Measurements from ENCODE around the gene TEDC1.

The TEDC1 gene

DNA sequence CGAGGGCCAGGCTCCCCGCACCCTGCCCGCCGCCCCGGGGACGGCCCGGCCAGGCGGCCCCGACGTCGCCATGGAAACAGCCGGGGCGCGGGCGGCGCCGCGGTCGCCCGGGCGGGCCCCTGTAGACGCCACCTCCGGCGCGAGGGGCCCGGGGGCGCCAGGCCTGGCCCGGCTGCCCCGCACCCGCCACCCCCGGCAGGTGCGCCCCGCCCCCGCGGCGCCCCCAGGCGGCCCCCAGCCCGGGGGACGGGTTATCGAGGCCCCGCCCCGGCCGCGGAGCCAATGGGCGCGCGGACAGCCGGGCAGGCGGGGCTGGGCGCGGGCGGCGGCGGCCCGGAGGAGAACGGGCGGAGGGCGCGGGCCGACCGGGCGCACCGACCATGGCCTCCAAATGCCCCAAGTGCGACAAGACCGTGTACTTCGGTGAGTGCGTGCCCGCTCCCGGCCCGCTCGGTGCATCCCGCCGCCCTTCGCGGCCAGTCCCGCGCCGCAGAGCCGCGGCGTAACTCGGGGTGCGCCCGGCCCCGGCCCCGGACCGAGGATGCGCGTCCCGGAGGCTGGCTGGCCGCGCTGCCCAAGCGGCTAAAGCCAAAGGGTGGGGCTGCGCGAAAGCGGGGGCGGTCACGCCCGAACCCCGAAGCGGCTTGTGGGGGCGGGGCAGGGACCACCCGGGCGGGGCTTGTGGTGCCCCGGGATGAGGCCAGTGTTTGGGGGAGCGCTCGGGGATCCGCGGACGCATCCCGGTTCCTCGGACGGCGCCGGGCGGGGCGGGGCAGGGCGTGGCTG is 16.4 kb upstream of the TEDC1 start, which contains the start of gene CRIP2:
TSS of gene CRIP2 (plus strand) at position 339 of the 786 bp plus-strand sequence. CDS start at position 381, 42 bp downstream.
- H3K4me3 ChIP-seq (replicated peaks; ENCODE audit: low read depth, low read length): peak within 1 kb of the TSS; percentile 42
- no peak for DNase-seq (ENCODE audit: extremely low read depth, low read depth)
- TF ChIP-seq, protein P1, sequence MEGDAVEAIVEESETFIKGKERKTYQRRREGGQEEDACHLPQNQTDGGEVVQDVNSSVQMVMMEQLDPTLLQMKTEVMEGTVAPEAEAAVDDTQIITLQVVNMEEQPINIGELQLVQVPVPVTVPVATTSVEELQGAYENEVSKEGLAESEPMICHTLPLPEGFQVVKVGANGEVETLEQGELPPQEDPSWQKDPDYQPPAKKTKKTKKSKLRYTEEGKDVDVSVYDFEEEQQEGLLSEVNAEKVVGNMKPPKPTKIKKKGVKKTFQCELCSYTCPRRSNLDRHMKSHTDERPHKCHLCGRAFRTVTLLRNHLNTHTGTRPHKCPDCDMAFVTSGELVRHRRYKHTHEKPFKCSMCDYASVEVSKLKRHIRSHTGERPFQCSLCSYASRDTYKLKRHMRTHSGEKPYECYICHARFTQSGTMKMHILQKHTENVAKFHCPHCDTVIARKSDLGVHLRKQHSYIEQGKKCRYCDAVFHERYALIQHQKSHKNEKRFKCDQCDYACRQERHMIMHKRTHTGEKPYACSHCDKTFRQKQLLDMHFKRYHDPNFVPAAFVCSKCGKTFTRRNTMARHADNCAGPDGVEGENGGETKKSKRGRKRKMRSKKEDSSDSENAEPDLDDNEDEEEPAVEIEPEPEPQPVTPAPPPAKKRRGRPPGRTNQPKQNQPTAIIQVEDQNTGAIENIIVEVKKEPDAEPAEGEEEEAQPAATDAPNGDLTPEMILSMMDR (IDR thresholded peaks at IDR 0.05; ENCODE audit: low read depth, low read length, missing control alignments): no peak

DNA sequence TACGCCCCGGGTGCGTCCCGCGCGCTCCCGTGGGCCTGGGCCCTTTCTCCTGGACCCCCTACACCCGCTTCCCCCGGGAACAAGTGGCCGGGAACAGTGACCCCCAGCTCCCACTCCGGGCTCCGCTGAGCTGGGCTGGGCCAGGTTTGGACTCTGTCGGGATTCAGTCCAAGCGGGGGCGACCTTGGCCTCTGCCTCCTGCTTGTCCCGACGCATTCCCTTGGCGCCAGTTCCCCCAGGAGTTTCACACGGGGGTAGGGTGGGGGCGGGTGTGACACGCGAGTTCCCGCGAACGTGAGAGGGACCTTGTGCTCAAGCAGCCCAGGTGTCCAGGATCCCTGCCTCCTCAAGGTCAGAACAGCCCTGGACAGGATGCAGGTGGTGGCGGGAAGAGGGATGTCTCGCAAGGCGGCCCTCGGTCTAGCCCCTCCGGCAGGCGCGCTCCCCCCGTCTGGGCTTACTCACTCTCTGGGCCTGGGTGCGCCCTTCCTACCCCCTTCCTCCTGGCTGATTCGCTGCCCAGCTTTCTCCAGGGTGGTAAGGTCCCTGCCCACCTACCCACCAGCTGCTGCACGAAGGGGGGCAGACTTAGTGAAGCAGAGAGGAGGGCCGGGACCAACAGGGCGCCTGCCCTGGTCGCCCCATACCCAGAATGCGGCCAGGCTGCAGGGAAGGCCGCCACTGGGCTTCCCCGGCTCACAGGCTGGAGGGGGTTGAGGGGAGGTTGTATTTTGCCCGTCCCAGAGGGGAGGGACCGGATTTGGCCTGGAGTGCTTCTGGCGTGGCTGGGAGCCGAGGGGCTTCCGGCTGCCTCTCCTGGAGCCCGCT is 15.6 kb upstream of the TEDC1 start:
- DNase-seq (ENCODE audit: extremely low read depth, low read depth): no peak
- TF ChIP-seq, protein P1 (IDR thresholded peaks at IDR 0.05; ENCODE audit: low read depth, low read length, missing control alignments): no peak
- peak overlapping the region; percentile 40 for H3K4me3 ChIP-seq (replicated peaks; ENCODE audit: low read depth, low read length)

DNA sequence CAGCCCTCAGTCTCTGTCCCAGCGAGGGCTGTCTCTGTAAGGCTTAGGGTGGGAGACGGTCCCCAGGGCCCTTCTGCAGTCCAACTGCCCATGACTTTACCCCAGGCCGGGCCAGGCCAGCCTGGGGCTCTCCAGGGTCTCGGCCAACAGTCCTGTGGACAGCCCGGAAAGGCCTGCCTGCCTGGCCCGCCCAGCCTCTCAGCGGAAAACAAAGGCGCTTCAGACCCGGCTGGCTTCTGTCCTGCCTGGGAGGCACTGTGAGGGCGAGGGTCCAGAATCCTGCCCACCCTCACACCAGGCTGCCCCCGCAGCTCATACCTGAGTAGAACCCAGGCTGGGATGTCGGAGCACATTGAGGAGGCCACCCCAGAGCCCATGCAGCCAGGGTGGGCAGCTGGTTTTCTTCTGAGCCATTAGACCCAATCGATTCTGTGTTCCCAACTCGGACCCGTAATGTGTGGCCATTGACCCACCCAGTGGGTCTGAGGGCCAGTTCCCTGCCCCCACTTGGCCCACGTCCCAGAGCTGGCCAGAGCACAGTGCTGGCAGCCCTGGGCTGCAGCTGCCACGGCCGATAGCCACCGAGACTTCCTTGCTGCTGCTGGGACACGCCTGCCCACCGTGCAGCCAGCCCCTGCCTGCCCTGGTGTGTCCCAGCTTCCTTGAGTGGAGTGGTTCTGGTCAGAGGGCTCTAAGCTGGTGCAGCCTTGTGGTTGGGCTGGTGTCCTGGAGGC is 14.8 kb upstream of the TEDC1 start:
- TF ChIP-seq, protein P1 (IDR thresholded peaks at IDR 0.05; ENCODE audit: low read depth, low read length, missing control alignments): no peak
- H3K4me3 ChIP-seq (replicated peaks; ENCODE audit: low read depth, low read length): no peak overlapping the region
- DNase-seq (ENCODE audit: extremely low read depth, low read depth): no peak

DNA sequence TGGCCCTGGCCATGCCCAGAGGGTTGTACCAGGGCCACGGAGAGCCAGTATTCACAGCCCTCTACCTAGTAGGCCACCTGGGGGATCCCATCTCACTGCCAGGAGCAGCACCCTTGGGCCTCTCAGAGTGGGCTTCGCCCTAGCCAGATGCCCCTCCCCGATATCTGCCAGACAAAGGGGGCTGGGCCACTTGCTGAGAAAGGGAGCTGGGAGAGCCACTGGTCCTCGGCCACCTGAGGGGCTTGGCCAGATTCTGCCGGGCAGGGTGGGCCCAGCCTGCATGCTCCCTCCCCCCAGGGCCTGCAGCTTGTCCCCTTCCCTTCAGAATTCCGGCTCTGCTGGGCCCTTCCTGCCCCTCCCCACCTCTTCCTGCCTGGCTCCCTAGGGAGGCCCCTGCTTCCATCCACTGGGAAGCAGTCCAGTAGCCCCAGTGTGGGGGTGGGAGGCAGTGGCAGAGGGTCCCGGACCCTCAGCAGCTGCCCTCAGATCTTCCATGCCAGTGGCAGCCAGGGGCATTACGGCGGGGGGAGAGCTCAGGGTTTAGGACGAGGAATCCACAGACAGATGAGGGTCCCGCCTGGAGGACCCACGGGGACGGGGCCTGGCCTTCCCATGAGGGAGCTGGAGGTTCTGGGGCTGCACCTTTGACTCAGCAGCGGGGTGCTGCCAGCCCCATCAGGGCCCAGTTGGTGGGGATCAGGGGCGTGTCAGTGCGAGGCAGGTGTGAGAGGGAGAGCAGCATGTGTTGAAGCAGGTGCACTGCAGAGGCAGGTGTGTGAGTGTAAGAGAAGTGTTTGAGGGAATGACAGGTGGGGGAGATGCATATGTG is 14.0 kb upstream of the TEDC1 start:
- TF ChIP-seq, protein P1 (IDR thresholded peaks at IDR 0.05; ENCODE audit: low read depth, low read length, missing control alignments): no peak
- H3K4me3 ChIP-seq (replicated peaks; ENCODE audit: low read depth, low read length): no peak overlapping the region
- DNase-seq (ENCODE audit: extremely low read depth, low read depth): no peak

DNA sequence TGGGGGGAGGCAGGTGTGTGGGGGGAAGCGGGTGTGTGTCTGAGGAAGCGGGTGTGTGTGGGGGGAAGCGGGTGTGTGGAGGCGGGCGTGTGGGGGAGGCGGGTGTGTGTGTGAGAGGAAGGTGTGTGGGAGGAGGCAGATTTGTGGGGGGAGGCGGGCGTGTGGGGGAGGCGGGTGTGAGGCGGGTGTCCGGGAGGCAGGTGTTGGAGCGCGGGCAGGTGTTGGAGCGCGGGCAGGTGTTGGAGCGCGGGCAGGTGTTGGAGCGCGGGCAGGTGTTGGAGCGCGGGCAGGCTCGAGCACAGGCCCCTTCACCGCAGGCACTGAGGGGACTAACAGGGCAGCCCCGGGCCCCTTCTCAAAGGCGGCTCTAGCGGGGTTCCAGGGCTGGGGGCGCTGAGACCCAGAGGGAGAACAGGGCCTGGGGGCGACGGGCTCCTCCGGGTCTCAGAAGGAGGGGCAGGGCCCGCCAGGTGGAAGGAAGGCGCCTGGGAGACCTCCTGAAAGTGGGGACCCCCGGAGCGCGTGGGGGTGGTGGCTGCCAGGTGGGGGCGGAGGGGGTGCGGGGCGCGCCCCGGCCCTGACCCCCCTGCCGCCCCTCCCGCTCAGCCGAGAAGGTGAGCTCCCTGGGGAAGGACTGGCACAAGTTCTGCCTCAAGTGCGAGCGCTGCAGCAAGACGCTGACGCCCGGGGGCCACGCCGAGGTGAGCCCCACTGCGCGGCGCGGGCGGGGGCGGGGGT is 13.2 kb upstream of the TEDC1 start:
- DNase-seq (ENCODE audit: extremely low read depth, low read depth): no peak
- TF ChIP-seq, protein P1 (IDR thresholded peaks at IDR 0.05; ENCODE audit: low read depth, low read length, missing control alignments): no peak
- H3K4me3 ChIP-seq (replicated peaks; ENCODE audit: low read depth, low read length): no peak overlapping the region

All from HFF-Myc (cell line).